Thyroid gland (tissue), 4 donors: ENCODE results near the gene ZC3H10.

ENCODE experiments used
- POLR2A ChIP-seq, 2 donors: fragments of 450-650 bp; IDR thresholded peaks; one replicate each; pipeline ENCODE4 v1.6.1; 2017; ENCODE audit warnings: antibody characterized with exemption in 2 of 2, mild to moderate bottlenecking in 2 of 2, moderate library complexity in 1 of 2
- TF ChIP-seq, protein P1 (sequence below), 6 experiments: fragments of 200-600 bp in 3 of 6; fragments of 450-650 bp in 3 of 6; sonication (generic) in 3 of 6; IDR thresholded peaks; one replicate each; pipeline ENCODE4 v1.5.1; 2016 to 2019; ENCODE audit warnings: antibody characterized with exemption in 6 of 6, mild to moderate bottlenecking in 2 of 6, inconsistent platforms in 1 of 6, moderate library complexity in 1 of 6

DNA sequence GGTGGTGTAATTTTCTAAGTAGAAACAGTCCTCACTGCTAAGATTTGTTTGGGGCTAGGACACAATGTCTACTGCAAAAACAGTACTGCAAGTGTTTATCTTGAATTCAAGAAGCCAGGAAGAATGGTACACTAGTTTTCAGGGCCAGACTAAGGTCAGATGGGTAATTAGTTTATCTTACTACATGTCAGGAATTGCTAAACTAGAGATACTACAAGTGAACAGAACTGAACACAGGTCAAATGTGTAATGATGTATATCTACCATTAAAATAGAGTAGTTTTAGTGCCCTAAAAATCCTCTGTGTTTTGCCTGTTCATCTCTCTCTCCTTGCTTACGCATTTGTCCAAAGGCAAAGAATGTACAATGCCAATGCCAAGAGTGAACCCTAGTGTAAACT lies 4.0 kb upstream of the ZC3H10 start:
- TF ChIP-seq, protein P1, sequence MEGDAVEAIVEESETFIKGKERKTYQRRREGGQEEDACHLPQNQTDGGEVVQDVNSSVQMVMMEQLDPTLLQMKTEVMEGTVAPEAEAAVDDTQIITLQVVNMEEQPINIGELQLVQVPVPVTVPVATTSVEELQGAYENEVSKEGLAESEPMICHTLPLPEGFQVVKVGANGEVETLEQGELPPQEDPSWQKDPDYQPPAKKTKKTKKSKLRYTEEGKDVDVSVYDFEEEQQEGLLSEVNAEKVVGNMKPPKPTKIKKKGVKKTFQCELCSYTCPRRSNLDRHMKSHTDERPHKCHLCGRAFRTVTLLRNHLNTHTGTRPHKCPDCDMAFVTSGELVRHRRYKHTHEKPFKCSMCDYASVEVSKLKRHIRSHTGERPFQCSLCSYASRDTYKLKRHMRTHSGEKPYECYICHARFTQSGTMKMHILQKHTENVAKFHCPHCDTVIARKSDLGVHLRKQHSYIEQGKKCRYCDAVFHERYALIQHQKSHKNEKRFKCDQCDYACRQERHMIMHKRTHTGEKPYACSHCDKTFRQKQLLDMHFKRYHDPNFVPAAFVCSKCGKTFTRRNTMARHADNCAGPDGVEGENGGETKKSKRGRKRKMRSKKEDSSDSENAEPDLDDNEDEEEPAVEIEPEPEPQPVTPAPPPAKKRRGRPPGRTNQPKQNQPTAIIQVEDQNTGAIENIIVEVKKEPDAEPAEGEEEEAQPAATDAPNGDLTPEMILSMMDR (IDR thresholded peaks at IDR 0.05) = no peak
- TF ChIP-seq POLR2A (IDR thresholded peaks at IDR 0.05) = no peak
